CD4-positive, alpha-beta T cell (primary cell): ENCODE data around the gene S100A11. TPM values are rescaled to one million over a fixed set of nuclear protein-coding genes. Genes with fewer than 3 reads are reported as not detected.

Experiments used
- ATAC-seq: fragments of 200-7000 bp; cut with Tn5 transposase; one replicate; pipeline ENCODE4 v1.10.0; 2022; ENCODE audit warnings: mild to moderate bottlenecking; ENCODE audit not compliant: poor library complexity
- CTCF ChIA-PET: fragments of 350-600 bp; sonication (Branson Sonifier 250); formaldehyde crosslinking; loops from one replicate; lab custom pipeline; 2021; ENCODE audit warnings: antibody characterized with exemption, inconsistent platforms; lab: Charles Lee
- POLR2A ChIA-PET: fragments of 350-600 bp; sonication (Branson Sonifier 250); formaldehyde crosslinking; loops from one replicate; lab custom pipeline; 2021; ENCODE audit warnings: antibody characterized with exemption, inconsistent platforms; lab: Charles Lee
- DNase-seq, 14 experiments: peaks; one replicate each; pipeline ENCODE4 v3.0.0-alpha.2; 2013 to 2020; ENCODE audit warnings: mixed read lengths in 2 of 14
- H3K27ac ChIP-seq, 2 donors: one replicate each; pipeline versions ENCODE4 v1.5.1 to v1.7.0; 2013; ENCODE audit warnings: low read length in 2 of 2, low read depth in 1 of 2, mild to moderate bottlenecking in 1 of 2
- H3K27me3 ChIP-seq, 2 experiments: 1 replicate in 1 of 2; 2 replicates in 1 of 2; pipeline versions ENCODE4 v1.6.1 to v1.7.0; 2013; ENCODE audit warnings: low read length in 2 of 2, control low read depth in 1 of 2, mild to moderate bottlenecking in 1 of 2, moderate library complexity in 1 of 2; ENCODE audit not compliant: insufficient read depth in 2 of 2, control insufficient read depth in 1 of 2
- H3K36me3 ChIP-seq: one replicate; pipeline ENCODE4 v1.6.1; 2013; ENCODE audit warnings: low read length, control low read depth; ENCODE audit not compliant: insufficient read depth
- H3K4me1 ChIP-seq: one replicate; pipeline ENCODE4 v1.6.1; 2013; ENCODE audit warnings: low read length, control low read depth; ENCODE audit not compliant: insufficient read depth
- H3K4me3 ChIP-seq: one replicate; pipeline ENCODE4 v1.5.1; 2013; ENCODE audit warnings: mild to moderate bottlenecking, low read length, moderate library complexity
- H3K9me3 ChIP-seq, 2 experiments: 1 replicate in 1 of 2; 2 replicates in 1 of 2; pipeline versions ENCODE4 v1.6.1 to v1.7.0; 2013; ENCODE audit warnings: low read length in 2 of 2, mild to moderate bottlenecking in 2 of 2, control low read depth in 1 of 2, moderate library complexity in 1 of 2; ENCODE audit not compliant: control insufficient read depth in 1 of 2, insufficient read depth in 1 of 2
- H3K27ac Mint-ChIP-seq: one replicate; pipeline ENCODE4 v1.8.0; 2020; ENCODE audit warnings: mixed read lengths
- H3K27me3 Mint-ChIP-seq: one replicate; pipeline ENCODE4 v1.8.0; 2021; ENCODE audit warnings: mixed read lengths
- H3K36me3 Mint-ChIP-seq: one replicate; pipeline ENCODE4 v1.8.0; 2021; ENCODE audit warnings: low read depth, mixed read lengths
- H3K4me1 Mint-ChIP-seq: one replicate; pipeline ENCODE4 v1.8.0; 2021; ENCODE audit warnings: low read depth, mixed read lengths
- H3K4me3 Mint-ChIP-seq: one replicate; pipeline ENCODE4 v1.8.0; 2020; ENCODE audit warnings: mild to moderate bottlenecking, mixed read lengths
- H3K9me3 Mint-ChIP-seq: one replicate; pipeline ENCODE4 v1.8.0; 2020; ENCODE audit warnings: mixed read lengths
- intact Hi-C, 2 experiments: fragments of 100-400 bp; cut with DNase I in 1 of 2; cut with micrococcal nuclease in 1 of 2; formaldehyde crosslinking; loops; one replicate each; pipeline versions ENCODE4 v1.15.1 to v1.9.0; 2023 to 2025; cut with DNase I, micrococcal nuclease
- total RNA-seq, 174 experiments: library from RNA in 2 of 174; stranded (reverse) in 2 of 174; gene quantifications; one replicate each; pipeline ENCODE4 v1.2.3 and lab custom pipeline; 2021 to 2026
- TF ChIP-seq, protein P1 (sequence below): fragments of 200-600 bp; IDR thresholded peaks from one replicate; pipeline ENCODE4 v1.8.0; 2022; ENCODE audit warnings: antibody characterized with exemption, mild to moderate bottlenecking

S100A11 gene
- total RNA-seq, 2 experiments from 2014 or later = 23.6 to 24.1 TPM

- Histone ChIP-seq H3K27me3 (peaks cover 0 to under 1% of the 10 kb centered on the region in 2 experiments), H3K4me1 (peaks cover 39% of the 10 kb centered on the region), H3K4me3 (peak overlapping the region; percentile 26), H3K36me3 (no peaks in the 10 kb centered on the region), H3K27ac (peak overlapping the region; percentile 94 to 96), H3K9me3 (no peaks in the 10 kb centered on the region)
- CTCF ChIA-PET = interaction anchor here (0.8 to 4.8 kb wide), 7 partner anchors 10 to 411 kb away, joined by 3 to 58 read pairs (median 4); partner anchors contain the start of gene S100A11
- TF ChIP-seq, protein P1, sequence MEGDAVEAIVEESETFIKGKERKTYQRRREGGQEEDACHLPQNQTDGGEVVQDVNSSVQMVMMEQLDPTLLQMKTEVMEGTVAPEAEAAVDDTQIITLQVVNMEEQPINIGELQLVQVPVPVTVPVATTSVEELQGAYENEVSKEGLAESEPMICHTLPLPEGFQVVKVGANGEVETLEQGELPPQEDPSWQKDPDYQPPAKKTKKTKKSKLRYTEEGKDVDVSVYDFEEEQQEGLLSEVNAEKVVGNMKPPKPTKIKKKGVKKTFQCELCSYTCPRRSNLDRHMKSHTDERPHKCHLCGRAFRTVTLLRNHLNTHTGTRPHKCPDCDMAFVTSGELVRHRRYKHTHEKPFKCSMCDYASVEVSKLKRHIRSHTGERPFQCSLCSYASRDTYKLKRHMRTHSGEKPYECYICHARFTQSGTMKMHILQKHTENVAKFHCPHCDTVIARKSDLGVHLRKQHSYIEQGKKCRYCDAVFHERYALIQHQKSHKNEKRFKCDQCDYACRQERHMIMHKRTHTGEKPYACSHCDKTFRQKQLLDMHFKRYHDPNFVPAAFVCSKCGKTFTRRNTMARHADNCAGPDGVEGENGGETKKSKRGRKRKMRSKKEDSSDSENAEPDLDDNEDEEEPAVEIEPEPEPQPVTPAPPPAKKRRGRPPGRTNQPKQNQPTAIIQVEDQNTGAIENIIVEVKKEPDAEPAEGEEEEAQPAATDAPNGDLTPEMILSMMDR = peak; percentile 52
- DNase-seq (peak; percentile 65 to 95 (median 84)), ATAC-seq (peak; percentile 89)
- H3K4me3 Mint-ChIP-seq = peak overlapping the region; percentile 72
- H3K9me3 Mint-ChIP-seq = no peaks in the 10 kb centered on the region
- H3K27ac Mint-ChIP-seq = peak overlapping the region; percentile 96
- peaks cover 31% of the 10 kb centered on the region for H3K4me1 Mint-ChIP-seq
- intact Hi-C loops = loop anchor here in 1 of 2 experiments (1.0 to 2.0 kb wide), 2 partner anchors 13 to 55 kb away; partner anchors contain the start of gene S100A10
- POLR2A ChIA-PET = interaction anchor here (0.6 to 7.0 kb wide), 3 partner anchors 8 to 138 kb away, joined by 3 to 75 read pairs (median 3); partner anchors contain the start of gene S100A11
- no peaks in the 10 kb centered on the region for H3K36me3 Mint-ChIP-seq
- peaks cover 4% of the 10 kb centered on the region for H3K27me3 Mint-ChIP-seq
Measured at GRCh38 chr1:152047730-152048415, 11.1 kb upstream of the S100A11 start.

GRCh38 chr1:152047413-152047729 is 10.6 kb upstream of the S100A11 start:
- intact Hi-C loops = no loop called here
- ATAC-seq (no peak), DNase-seq (peak in 2 of 14 experiments; percentile 38 to 39)
- Mint-ChIP-seq H3K4me1 (peaks cover 31% of the 10 kb centered on the region), H3K27ac (peak overlapping the region; percentile 96), H3K36me3 (no peaks in the 10 kb centered on the region), H3K4me3 (no peak overlapping the region), H3K9me3 (no peaks in the 10 kb centered on the region), H3K27me3 (no peaks in the 10 kb centered on the region)
- TF ChIP-seq, protein P1 = no peak
- POLR2A ChIA-PET = interaction anchor here (7.0 kb wide), 1 partner anchor 12 kb away, joined by 75 read pairs; the partner anchor contains the start of gene S100A11
- H3K27ac ChIP-seq = peak overlapping the region; percentile 94 to 96
- peak overlapping the region; percentile 26 for H3K4me3 ChIP-seq
- CTCF ChIA-PET = interaction anchor here (1.1 to 4.8 kb wide), 3 partner anchors 12 to 45 kb away, joined by 3 to 58 read pairs (median 8); partner anchors contain the start of gene S100A11
- no peaks in the 10 kb centered on the region for H3K9me3 ChIP-seq
- H3K4me1 ChIP-seq = peaks cover 34% of the 10 kb centered on the region
- no peaks in the 10 kb centered on the region for H3K36me3 ChIP-seq
- no peaks in the 10 kb centered on the region for H3K27me3 ChIP-seq

GRCh38 chr1:152044386-152044785 is 7.6 kb upstream of the S100A11 start:
- intact Hi-C loops = no loop called here
- Histone ChIP-seq H3K27me3 (no peaks in the 10 kb centered on the region), H3K9me3 (no peaks in the 10 kb centered on the region), H3K27ac (no peak overlapping the region), H3K36me3 (no peaks in the 10 kb centered on the region), H3K4me3 (no peak overlapping the region), H3K4me1 (peaks cover 33% of the 10 kb centered on the region)
- no peaks in the 10 kb centered on the region for H3K27me3 Mint-ChIP-seq
- ATAC-seq = no peak
- CTCF ChIA-PET = interaction anchor here (1.1 kb wide), 1 partner anchor 414 kb away, joined by 3 read pairs; no protein-coding TSS in a partner anchor
- H3K9me3 Mint-ChIP-seq = no peaks in the 10 kb centered on the region
- POLR2A ChIA-PET = interaction anchor here (7.0 kb wide), 1 partner anchor 9 kb away, joined by 75 read pairs; the partner anchor contains the start of gene S100A11
- no peak overlapping the region for H3K4me3 Mint-ChIP-seq
- peaks cover 31% of the 10 kb centered on the region for H3K4me1 Mint-ChIP-seq
- no peaks in the 10 kb centered on the region for H3K36me3 Mint-ChIP-seq
- TF ChIP-seq, protein P1 = no peak
- no peak overlapping the region for H3K27ac Mint-ChIP-seq
- no peak for DNase-seq
